Measurements from ENCODE around the gene HJV. TPM values are rescaled to one million over a fixed set of nuclear protein-coding genes. Genes with fewer than 3 reads are reported as not detected.
A peak's percentile ranks its signal among the peaks of the same experiment; 100 is the strongest.

The HJV gene
- total and polyA plus RNA-seq, 2 of the 8 experiments (the other 6 are each of a cell fraction or from before 2014, with no cell fraction given): 0.32 to 0.70 TPM

DNA sequence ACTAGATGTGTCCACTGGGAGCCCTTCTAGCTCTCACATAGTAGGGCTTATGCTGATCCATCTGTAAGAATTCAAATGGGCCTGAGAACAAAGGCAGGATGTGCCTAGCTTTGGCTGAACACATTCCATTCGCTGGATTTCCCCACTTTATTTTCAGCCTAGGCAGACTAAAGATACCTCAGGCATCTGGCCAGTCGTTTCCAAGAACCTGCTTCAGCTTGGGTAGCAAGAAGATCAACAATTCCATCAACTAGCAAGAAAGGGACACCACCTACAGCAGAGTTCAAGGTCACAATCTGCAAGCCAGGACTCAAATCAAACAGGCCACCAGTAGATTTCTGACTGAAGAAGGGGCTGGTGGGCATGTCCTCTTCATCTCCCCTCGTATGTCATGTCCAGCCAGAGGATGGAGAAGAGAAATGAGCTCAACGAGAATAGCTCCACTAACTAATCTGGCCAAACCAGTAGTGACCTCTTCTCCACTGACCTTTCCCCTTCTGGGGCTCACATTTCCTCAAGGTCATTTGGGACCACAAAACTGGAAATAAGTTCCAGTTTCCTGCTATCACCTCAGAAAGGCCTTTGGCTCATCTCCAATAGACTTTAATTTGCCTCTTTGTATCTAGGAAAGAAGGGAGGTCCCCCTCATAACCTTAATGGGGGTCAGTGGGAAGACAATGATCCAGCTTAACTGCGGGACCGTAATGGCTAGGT is 39.4 kb downstream of the HJV start:
- Histone ChIP-seq H2BK5ac (ENCODE audit: low read depth, low read length) (no peak overlapping the region), H3K27me3 (replicated peaks in 1 of 4; ENCODE audit: control insufficient read depth in 3 of 4, extremely low read depth in 1 of 4, insufficient read depth in 3 of 4, low read length in 3 of 4) (no peaks in the 10 kb centered on the region), H3K56ac (replicated peaks; ENCODE audit: insufficient read length, low read depth, low read length) (no peak overlapping the region), H4K8ac (ENCODE audit: extremely low read depth, insufficient read depth, low read length) (no peak overlapping the region), H3K23ac (ENCODE audit: insufficient read length) (no peak overlapping the region), H3K18ac (ENCODE audit: extremely low read depth, low read length) (no peak overlapping the region), H3K79me1 (ENCODE audit: low read depth, low read length) (no peaks in the 10 kb centered on the region), H2AK5ac (ENCODE audit: low read depth, low read length) (no peak overlapping the region), H2BK15ac (ENCODE audit: low read length) (no peak overlapping the region), H3K4me3 (ENCODE audit: extremely low read depth in 1 of 4, insufficient read depth in 2 of 4, low read depth in 3 of 4, low read length in 4 of 4) (no peak overlapping the region), H3K4me2 (ENCODE audit: insufficient read depth in 1 of 2, low read depth in 2 of 2, low read length in 2 of 2) (no peak overlapping the region), H2BK120ac (replicated peaks; ENCODE audit: low read depth, low read length) (no peak overlapping the region), H3K9ac (replicated peaks in 1 of 4; ENCODE audit: extremely low read depth in 1 of 4, low read depth in 3 of 4, low read length in 3 of 4) (no peak overlapping the region), H4K5ac (ENCODE audit: insufficient read length, low read depth, low read length) (no peak overlapping the region), H3K4ac (replicated peaks; ENCODE audit: insufficient read length, low read depth, low read length) (no peak overlapping the region), H3K4me1 (replicated peaks in 1 of 4; ENCODE audit: control insufficient read depth in 3 of 4, insufficient read depth in 4 of 4, low read length in 3 of 4) (peaks cover 6 to 25% (median 15%) of the 10 kb centered on the region in 4 experiments; a peak in 6 of 7 replicates), H3K79me2 (ENCODE audit: control insufficient read depth in 1 of 2, insufficient read depth in 2 of 2, low read length in 2 of 2) (no peaks in the 10 kb centered on the region), H4K20me1 (replicated peaks in 1 of 2; ENCODE audit: control insufficient read depth in 1 of 2, insufficient read depth in 2 of 2, low read length in 2 of 2) (no peaks in the 10 kb centered on the region), H3K36me3 (ENCODE audit: control insufficient read depth in 2 of 4, insufficient read depth in 4 of 4, low read length in 3 of 4) (no peaks in the 10 kb centered on the region), H3K27ac (ENCODE audit: low read depth, low read length) (no peak overlapping the region), H3K9me3 (ENCODE audit: insufficient read depth in 2 of 2, low read depth in 1 of 2, low read length in 1 of 2) (no peaks in the 10 kb centered on the region), H2BK20ac (ENCODE audit: low read length) (peak overlapping the region; percentile 49), H3K23me2 (ENCODE audit: low read depth, low read length) (peaks cover 3% of the 10 kb centered on the region; the same call in 1 of the 2 replicates), H3K14ac (ENCODE audit: insufficient read length) (no peak overlapping the region), H4K91ac (replicated peaks; ENCODE audit: insufficient read length, low read length) (no peak overlapping the region), H2AFZ (ENCODE audit: low read length) (no peak overlapping the region), H2BK12ac (ENCODE audit: low read depth, low read length) (peak overlapping the region; percentile 11; the same call in 1 of the 2 replicates)
- ChIA-PET POLR2A (ENCODE audit: partially characterized antibody) (interaction anchor here (0.6 to 13.7 kb wide), 6 partner anchors 11 to 124 kb away, joined by 3 to 218 read pairs (median 3); partner anchors contain the start of genes PIAS3 and TXNIP), CTCF (ENCODE audit: partially characterized antibody) (interaction anchor here (0.6 to 8.7 kb wide), 9 partner anchors 8 to 136 kb away, joined by 3 to 152 read pairs (median 4); partner anchors contain the start of genes LIX1L, NUDT17 and RBM8A)
- DNase-seq (ENCODE audit: low read depth in 1 of 2, low spot score in 2 of 2) (no peak), FAIRE-seq (no peak)
- 90% methylated on average over 6 of the region's 6 CpGs; no CpG with 5 or more reads in 1 of the 2 experiments for WGBS, 2 experiments (ENCODE audit: extremely low coverage in 1 of 2, insufficient coverage in 1 of 2, insufficient read length in 1 of 2, insufficient replicate concordance in 2 of 2, low coverage in 1 of 2, low lambda C conversion rate in 2 of 2, missing lambda C conversion rate in 1 of 2)
- TF ChIP-seq POLR2AphosphoS5 (IDR thresholded peaks at IDR 0.05; ENCODE audit: low read depth, low read length): no peak
- no peak for TF ChIP-seq SP4 (IDR thresholded peaks at IDR 0.05; ENCODE audit: low read length)
- TF ChIP-seq SUZ12 (IDR thresholded peaks at IDR 0.05; ENCODE audit: low read length): no peak
- TF ChIP-seq PHF8 (conservative IDR thresholded peaks at IDR 0.05; ENCODE audit: low read depth, low read length): no peak
- TF ChIP-seq SAP30 (IDR thresholded peaks at IDR 0.05; ENCODE audit: insufficient read depth, insufficient replicate concordance, low read length): no peak
- no peak for TF ChIP-seq HDAC2 (IDR thresholded peaks at IDR 0.05; ENCODE audit: borderline replicate concordance in 1 of 2, low read depth in 2 of 2, low read length in 2 of 2)
- TF ChIP-seq SIRT6 (IDR thresholded peaks at IDR 0.05; ENCODE audit: low read length): no peak
- TF ChIP-seq SIX5 (IDR thresholded peaks at IDR 0.05; ENCODE audit: low read depth, low read length): no peak
- no peak for TF ChIP-seq KDM1A (IDR thresholded peaks at IDR 0.05; ENCODE audit: borderline replicate concordance, low read length)
